ENCODE data around the gene C1orf232.

- TF ChIP-seq CTCF (IDR thresholded peaks at IDR 0.05), result no peak
- TF ChIP-seq POLR2A (IDR thresholded peaks at IDR 0.05), result no peak
These were observed 43.4 kb downstream of the C1orf232 start for GRCh38 chr1:26125382-26125781.

Measured in Peyer's patch (tissue), 4 donors.